NCI-H2081 (cell line): ENCODE results near the gene PDC.

Experiments
- DNase-seq, 2 experiments: peaks; one replicate each; lab custom pipeline; 2025; lab: John Stamatoyannopoulos, UW

Gene PDC

GRCh38 chr1:186461014-186461413 lies at the start of gene PDC:
Gene PDC (minus strand): TSS chr1:186461114. CDS start chr1:186449459, 11,655 bp downstream.
- DNase-seq: no peak

- DNase-seq: no peak
Observed at GRCh38 chr1:186503190-186503589, 42.3 kb upstream of the PDC start.

GRCh38 chr1:186502087-186502486 lies 41.2 kb upstream of the PDC start:
- no peak for DNase-seq

- no peak for DNase-seq
Observed at GRCh38 chr1:186500804-186501203, 39.9 kb upstream of the PDC start.

GRCh38 chr1:186499571-186499970 lies 38.7 kb upstream of the PDC start:
- no peak for DNase-seq

GRCh38 chr1:186498695-186499389 lies 37.9 kb upstream of the PDC start:
- no peak for DNase-seq

- DNase-seq: no peak
Observed at GRCh38 chr1:186498071-186498470, 37.2 kb upstream of the PDC start.

GRCh38 chr1:186497651-186498050 lies 36.7 kb upstream of the PDC start:
- no peak for DNase-seq

- DNase-seq: no peak
Observed at GRCh38 chr1:186496171-186496851, 35.4 kb upstream of the PDC start.

- DNase-seq: no peak
Observed at GRCh38 chr1:186494832-186495271, 33.9 kb upstream of the PDC start.

- no peak for DNase-seq
Observed at GRCh38 chr1:186492531-186493291, 31.8 kb upstream of the PDC start.

- no peak for DNase-seq
Observed at GRCh38 chr1:186491336-186491735, 30.4 kb upstream of the PDC start.

GRCh38 chr1:186487163-186487562 lies 26.2 kb upstream of the PDC start:
- no peak for DNase-seq

GRCh38 chr1:186486061-186486460 lies 25.1 kb upstream of the PDC start:
- DNase-seq: no peak

- no peak for DNase-seq
Observed at GRCh38 chr1:186483561-186483960, 22.6 kb upstream of the PDC start.

- peak; percentile 37 to 58 for DNase-seq
Observed at GRCh38 chr1:186482661-186483255, 21.8 kb upstream of the PDC start.

GRCh38 chr1:186481303-186481888 lies 20.5 kb upstream of the PDC start:
- DNase-seq: no peak

- no peak for DNase-seq
Observed at GRCh38 chr1:186479162-186479561, 18.2 kb upstream of the PDC start.

- DNase-seq: no peak
Observed at GRCh38 chr1:186476264-186477040, 15.5 kb upstream of the PDC start.

- DNase-seq: no peak
Observed at GRCh38 chr1:186474208-186474607, 13.3 kb upstream of the PDC start.

- DNase-seq: no peak
Observed at GRCh38 chr1:186473047-186473446, 12.1 kb upstream of the PDC start.
